ENCODE measurements around the gene SMPDL3A.

SMPDL3A gene

GRCh38 chr6:122804962-122805485 is 16.0 kb downstream of the SMPDL3A start:
- no peak for DNase-seq (ENCODE audit: low spot score)

GRCh38 chr6:122806291-122806690 is 17.2 kb downstream of the SMPDL3A start:
- no peak for DNase-seq (ENCODE audit: low spot score)

DNA sequence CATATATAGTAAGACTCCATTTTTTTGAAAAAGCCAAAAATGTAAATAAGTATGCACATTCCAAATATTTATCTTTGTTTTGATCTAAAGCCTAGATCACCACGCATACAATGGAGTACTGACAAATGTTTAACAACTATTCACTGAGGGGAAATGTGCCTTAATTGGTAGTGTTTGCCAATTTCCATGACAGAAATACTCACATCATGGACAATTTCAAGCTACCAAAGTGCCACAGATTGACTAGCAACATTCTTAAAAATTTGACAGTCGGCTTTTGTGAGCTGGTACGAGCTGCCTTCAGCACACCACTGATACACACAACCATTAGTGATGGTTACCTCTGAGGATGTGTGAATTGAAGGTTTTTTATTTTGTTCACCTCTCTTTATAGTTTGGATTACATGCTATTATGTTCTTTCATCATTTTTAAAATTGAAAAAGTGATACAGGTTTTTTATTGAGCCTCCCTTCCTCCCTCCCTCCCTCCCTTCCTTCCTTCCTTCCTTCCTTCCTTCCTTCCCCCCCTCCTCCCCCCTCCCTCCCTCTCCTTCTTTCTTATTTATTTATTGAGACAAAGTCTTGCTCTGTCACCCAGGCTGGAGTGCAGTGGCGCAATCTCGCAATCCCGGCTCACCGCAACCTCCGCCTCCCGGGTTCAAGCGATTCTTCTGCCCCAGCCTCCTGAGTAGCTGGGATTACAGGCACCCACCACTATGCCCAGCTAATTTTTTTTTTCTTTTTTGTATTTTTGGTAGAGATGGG is 19.2 kb downstream of the SMPDL3A start:
- no peak for DNase-seq (ENCODE audit: low spot score)

DNA sequence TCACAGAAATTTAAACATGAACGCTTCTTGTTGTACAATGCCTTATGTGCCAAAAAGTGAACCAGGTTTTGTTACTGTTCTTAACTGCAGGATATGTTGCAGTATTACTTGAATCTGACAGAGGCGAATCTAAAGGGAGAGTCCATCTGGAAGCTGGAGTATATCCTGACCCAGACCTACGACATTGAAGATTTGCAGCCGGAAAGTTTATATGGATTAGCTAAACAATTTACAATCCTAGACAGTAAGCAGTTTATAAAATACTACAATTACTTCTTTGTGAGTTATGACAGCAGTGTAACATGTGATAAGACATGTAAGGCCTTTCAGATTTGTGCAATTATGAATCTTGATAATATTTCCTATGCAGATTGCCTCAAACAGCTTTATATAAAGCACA is 19.9 kb downstream of the SMPDL3A start:
- DNase-seq (ENCODE audit: low spot score) = no peak

DNA sequence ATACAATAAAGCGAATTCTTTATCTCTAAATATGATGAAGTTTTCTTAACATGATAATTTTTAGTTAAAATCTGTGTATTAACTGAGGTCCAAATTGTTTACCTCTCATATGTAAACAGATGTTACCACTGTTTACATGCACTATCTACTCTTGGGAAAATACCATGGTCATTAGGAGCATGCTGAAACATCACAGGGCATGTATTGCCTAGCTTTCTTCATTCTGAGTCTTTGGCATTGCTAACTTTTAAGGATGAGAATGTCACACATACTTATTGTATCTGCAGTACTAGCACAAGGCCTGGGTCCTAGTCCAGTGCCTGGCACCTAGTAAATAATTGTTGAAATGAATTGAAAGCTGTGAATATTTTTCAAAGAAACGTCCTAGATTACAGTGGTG is 20.6 kb downstream of the SMPDL3A start:
- no peak for DNase-seq (ENCODE audit: low spot score)

DNA sequence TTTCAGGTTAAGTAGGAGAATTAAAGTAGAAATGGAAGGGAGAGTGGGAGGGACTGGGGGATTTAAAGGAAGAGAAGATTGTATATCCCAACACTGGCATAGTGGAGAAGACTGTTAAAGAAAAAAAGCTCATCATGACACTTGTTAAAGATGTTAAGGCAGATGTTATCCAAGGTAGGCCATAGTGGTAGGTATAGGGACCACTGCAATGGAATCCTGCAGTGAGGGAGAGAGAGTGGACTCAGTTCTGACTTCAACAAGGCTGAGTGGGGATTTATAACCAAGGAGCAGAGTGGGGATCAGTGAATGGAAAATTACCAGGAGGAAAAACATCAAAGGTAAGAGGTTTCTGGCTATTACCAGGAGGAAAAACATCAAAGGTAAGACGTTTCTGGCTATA is 21.1 kb downstream of the SMPDL3A start:
- no peak for DNase-seq (ENCODE audit: low spot score)

DNA sequence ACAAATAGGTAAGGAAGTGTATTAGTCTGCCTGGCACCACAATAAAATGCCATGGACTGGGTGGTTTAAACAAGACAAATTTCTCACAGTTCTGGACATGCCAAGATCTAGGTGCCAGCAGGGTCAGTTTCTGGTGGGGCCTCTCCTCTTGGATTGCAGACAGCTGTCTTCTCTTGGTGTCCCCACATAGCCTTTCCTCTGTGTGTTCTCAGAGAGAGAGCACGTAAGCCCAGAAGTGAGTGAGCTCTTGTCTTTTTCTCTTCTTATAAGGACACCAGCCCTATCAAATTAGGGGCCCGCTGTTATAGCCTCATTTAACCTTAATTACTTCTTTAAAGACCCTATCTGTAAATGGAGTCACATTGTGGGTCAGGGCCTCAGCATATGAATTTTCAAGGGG is 28.3 kb downstream of the SMPDL3A start:
- DNase-seq (ENCODE audit: low spot score) = no peak

DNA sequence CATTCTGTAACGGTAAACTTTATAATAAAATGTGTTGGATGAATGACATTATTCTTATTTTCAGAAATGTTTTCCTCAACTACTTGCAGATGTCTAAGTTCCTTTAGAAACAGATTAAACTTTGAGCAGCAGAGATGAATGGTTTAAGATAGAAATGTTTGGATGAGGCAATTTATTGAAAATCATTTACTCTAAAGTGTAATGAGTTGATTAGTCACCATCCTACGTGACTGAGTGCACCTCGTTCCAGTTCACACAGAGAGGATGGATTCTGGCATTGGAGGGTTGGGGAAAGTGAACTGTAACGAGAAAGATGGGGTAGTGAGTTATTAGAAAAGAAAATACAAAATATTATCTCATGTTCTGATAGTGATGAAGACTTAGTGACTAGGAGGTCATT is 28.7 kb downstream of the SMPDL3A start:
- DNase-seq (ENCODE audit: low spot score) = no peak

- no peak for DNase-seq (ENCODE audit: low spot score)
These were observed 29.8 kb downstream of the SMPDL3A start for GRCh38 chr6:122818866-122819265.

DNA sequence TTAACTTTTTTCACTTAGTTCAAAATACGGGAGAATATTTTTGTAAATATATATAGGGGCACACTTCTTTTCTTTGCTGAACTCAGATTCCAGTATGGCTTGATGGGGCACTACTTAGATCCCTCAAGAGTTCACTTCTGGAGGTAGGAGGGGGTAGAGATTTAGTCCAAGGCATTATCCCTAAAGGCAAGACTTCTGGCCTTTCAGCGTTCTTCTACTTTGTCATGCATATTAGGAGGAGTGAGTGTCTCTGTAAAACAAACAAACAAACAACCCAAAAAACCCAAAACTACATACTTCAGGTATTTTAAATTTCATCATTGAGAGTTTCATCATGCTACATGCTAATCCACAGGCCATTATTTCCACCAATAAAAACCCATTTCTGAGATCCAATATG is 32.0 kb downstream of the SMPDL3A start:
- DNase-seq (ENCODE audit: low spot score) = no peak

DNA sequence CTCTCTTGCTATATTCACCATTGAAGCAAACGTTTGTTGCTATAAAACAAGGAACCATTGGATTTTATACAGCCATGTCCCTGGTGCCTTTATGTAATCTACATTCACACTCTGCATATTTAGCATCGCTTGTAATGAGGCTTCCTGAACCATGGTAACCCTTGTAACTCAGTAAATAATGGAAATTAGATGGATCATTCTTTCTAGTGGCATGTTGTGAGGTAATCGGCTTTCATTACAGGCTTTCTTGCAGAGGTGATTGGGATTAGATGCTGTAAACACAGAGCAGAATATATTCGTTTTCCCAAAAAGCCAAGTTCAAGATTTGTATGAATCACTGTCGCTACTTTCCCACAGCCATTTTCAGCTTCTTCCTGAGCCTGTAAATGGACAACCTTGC is 36.1 kb downstream of the SMPDL3A start:
- DNase-seq (ENCODE audit: low spot score) = no peak

DNA sequence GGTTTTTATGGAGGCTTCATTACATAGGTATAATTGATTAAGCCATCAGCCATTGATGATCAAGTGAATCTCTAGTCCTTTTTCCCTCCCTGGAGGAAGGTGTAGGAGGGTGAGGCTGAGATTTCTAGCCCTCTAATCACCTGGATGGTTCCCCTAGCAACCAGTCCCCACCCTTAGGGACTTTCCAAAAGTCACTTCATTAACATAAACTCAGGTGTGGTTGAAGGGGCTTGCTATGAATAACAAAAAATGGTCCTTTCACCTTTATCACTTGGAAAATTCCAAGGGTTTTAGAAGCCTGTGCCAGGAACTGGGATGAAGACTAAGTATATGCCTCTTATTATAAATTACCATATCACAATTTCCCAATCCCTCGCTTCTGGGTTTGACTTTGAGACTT is 40.4 kb downstream of the SMPDL3A start:
- DNase-seq (ENCODE audit: low spot score) = no peak

DNA sequence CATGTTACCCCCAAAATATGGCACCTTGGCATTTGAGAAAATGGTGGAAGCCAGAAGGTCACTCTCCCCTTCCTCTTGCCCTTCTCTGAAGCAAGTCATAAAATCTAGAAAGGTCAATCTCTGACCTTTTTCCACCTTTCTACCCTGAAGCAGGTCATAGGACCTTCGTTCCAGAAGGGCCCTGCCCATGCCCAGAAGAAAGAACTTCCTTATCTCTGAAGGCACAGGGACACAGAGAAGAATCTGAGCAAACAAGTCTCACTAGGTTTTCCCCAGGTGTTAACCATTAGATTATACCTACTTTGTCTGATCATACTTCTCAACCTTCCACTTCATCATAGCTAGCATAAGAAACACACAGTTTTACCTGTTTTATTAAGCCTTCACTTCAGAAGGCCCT is 42.5 kb downstream of the SMPDL3A start:
- DNase-seq (ENCODE audit: low spot score) = no peak

GRCh38 chr6:122832459-122832858 is 43.4 kb downstream of the SMPDL3A start:
- DNase-seq (ENCODE audit: low spot score) = no peak

- DNase-seq (ENCODE audit: low spot score) = no peak
These were observed 44.0 kb downstream of the SMPDL3A start for GRCh38 chr6:122833021-122833491.

DNA sequence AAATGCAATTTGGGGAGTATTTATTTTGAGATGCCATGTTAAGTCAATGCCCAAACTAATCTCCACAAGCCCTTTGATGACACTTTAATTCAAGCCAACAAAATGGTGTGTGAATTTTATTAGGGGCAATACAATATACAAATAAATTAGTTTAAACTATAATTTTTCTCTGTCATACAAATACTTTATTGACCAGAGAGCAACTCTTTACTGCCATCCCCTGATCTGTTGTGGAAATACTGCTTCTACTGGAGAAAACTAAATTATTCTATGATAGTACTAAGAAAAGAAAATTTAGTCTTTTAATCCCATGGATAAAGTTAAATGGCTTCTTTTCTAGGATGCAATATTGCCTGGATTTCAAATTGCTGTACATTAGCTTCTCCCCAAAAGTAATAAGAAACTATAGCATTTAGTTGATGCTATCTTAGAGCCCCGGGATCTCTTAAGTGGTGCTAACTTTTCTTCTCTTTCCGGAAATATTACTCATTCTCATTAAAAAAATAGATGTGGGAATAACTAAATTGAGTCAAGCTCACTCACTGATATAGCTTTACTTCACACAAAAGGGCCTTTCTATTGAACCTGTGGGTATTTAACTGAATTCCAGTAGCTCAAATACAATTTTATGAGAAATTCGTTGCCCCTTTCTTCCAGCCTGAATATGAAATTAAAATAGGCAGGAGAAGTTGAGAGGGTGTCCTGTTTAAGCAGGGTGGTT is 49.2 kb downstream of the SMPDL3A start:
- no peak for DNase-seq (ENCODE audit: low spot score)

DNA sequence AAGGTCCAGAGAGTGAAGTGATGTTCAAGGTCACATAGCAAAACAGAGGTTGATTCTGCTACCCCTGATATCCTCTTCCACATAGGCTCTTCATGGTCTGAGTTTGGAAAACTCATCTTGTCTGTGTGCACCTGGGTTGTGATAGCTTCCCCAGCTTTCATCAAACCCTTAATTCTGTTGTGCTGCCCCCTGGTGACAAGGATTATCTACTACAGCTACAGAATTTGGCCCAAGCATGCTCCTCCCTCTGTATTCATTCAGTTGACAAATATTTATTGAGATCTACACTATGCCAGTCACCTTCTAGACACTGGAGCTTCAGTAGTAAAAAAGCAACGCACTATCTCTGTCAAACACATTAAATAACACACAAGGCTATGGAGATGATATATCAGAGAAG is 50.4 kb downstream of the SMPDL3A start:
- DNase-seq (ENCODE audit: low spot score) = peak; percentile 34

- DNase-seq (ENCODE audit: low spot score) = no peak
These were observed 50.8 kb downstream of the SMPDL3A start for GRCh38 chr6:122839906-122840305.

- DNase-seq (ENCODE audit: low spot score) = no peak
These were observed 56.4 kb downstream of the SMPDL3A start for GRCh38 chr6:122845464-122845863.

GRCh38 chr6:122845916-122846612 is 57.0 kb downstream of the SMPDL3A start:
- DNase-seq (ENCODE audit: low spot score) = no peak

DNA sequence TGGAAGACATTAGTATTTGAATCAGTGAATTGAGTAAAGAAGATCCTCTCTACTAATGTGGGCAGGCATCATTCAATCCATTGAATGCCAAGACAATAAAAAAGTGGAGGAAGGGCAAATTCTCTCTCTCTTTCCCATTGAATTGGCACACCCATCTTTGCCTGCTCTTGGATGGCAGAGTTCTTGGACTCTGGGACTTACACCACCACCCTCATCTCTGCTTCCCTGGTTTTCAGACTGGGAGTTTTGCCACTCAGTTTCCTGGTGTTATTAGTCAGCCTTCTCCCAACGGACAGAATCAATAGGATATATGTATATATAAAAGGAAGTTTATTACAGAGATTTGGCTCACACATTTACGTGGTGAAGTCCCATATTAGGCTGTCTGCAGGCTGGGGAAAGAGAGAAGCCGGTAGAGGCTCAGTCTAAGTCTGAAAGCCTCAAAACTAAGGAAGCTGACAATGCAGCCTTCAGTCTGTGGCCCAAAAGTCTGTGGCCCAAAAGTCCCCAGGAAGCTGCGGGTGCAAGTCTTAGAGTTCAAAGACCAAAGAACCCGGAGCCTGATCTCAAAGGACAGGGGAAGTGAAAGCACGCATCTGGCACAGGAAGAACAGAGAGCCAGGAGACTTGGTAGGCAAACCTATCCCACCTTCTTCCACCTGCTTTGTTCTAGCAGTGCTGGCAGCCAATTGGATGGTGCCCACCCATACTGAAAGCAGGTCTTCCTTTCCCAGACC is 64.4 kb downstream of the SMPDL3A start:
- DNase-seq (ENCODE audit: low spot score) = no peak
